Panc1 (cell line): ENCODE measurements around the gene CREB5. TPM values are rescaled to one million over a fixed set of nuclear protein-coding genes. Genes with fewer than 3 reads are reported as not detected.

Experiments
- ATAC-seq: fragments of 200-7000 bp; cut with Tn5 transposase; 2 replicates; pipeline ENCODE4 v1.9.1; 2020; ENCODE audit warnings: mild to moderate bottlenecking, moderate library complexity
- BruUV-seq: library from RNA; stranded (reverse); fragments of 400-500 nt; replicated peaks from 2 replicates; lab custom pipeline; 2021; lab: Mats Ljungman, UMichigan
- CTCF ChIA-PET: fragments of 300-600 bp; sonication (Branson Sonifier 250); formaldehyde crosslinking; loops from one replicate; lab custom pipeline; 2022; ENCODE audit warnings: antibody characterized with exemption; lab: Charles Lee
- POLR2A ChIA-PET: fragments of 300-600 bp; sonication (Branson Sonifier 250); formaldehyde crosslinking; loops from one replicate; lab custom pipeline; 2022; ENCODE audit warnings: antibody characterized with exemption; lab: Charles Lee
- DNase-seq: peaks from one replicate; pipeline ENCODE4 v3.0.0-alpha.2; 2010; ENCODE audit warnings: low read depth, low spot score
- H3K27ac ChIP-seq: 2 replicates; pipeline ENCODE4 v1.5.1; 2011; ENCODE audit warnings: mild to moderate bottlenecking, low read length, inconsistent platforms
- H3K27me3 ChIP-seq: fragments of 200-500 bp; sonication (Bioruptor generic); 2 replicates; pipeline ENCODE4 v1.6.0; 2014; ENCODE audit warnings: low read length, inconsistent platforms; ENCODE audit not compliant: control insufficient read depth, insufficient read depth
- H3K36me3 ChIP-seq: fragments of 200-500 bp; sonication (Bioruptor generic); 2 replicates; pipeline ENCODE4 v1.5.1; 2014; ENCODE audit warnings: inconsistent platforms, mild to moderate bottlenecking, low read length, moderate library complexity; ENCODE audit not compliant: control insufficient read depth, insufficient read depth
- H3K4me1 ChIP-seq: 2 replicates; pipeline ENCODE4 v1.5.1; 2011; ENCODE audit warnings: inconsistent platforms, mild to moderate bottlenecking, low read length, moderate library complexity; ENCODE audit not compliant: control insufficient read depth, insufficient read depth
- H3K4me3 ChIP-seq, 2 experiments: 2 replicates each; pipeline ENCODE4 v1.5.1; 2011 to 2012; ENCODE audit warnings: low read depth in 2 of 2, low read length in 2 of 2, mild to moderate bottlenecking in 2 of 2, inconsistent platforms in 1 of 2, moderate library complexity in 1 of 2
- H3K9me3 ChIP-seq: fragments of 200-500 bp; sonication (Bioruptor generic); 2 replicates; pipeline ENCODE4 v1.5.1; 2014; ENCODE audit warnings: low read depth, mild to moderate bottlenecking, inconsistent platforms, low read length, moderate library complexity; ENCODE audit not compliant: control insufficient read depth, insufficient read depth
- POLR2AphosphoS5 ChIP-seq: IDR thresholded peaks from 2 replicates; pipeline ENCODE4 v1.6.1; 2012; ENCODE audit warnings: mild to moderate bottlenecking, low read depth, low read length, moderate library complexity
- SIN3A ChIP-seq: IDR thresholded peaks from 2 replicates; pipeline ENCODE4 v1.6.1; 2012; ENCODE audit warnings: low read depth, mild to moderate bottlenecking, low read length, moderate library complexity, borderline replicate concordance; ENCODE audit not compliant: insufficient read depth
- TCF7L2 ChIP-seq: IDR thresholded peaks from 2 replicates; pipeline ENCODE4 v1.6.1; 2011; ENCODE audit warnings: mild to moderate bottlenecking, low read depth, low read length, inconsistent platforms
- in situ Hi-C: cut with HindIII; loops from 2 replicates; pipeline ENCODE4 v1.10.0; 2016; ENCODE audit warnings: low sequenced_read_pairs, low pct_unique_long_range_greater_than_20kb
- intact Hi-C: fragments of 100-400 bp; cut with micrococcal nuclease; formaldehyde crosslinking; loops from one replicate; pipeline ENCODE4 v1.10.0; 2022; ENCODE audit not compliant: unreplicated experiment
- total RNA-seq: library from RNA; stranded (reverse); gene quantifications from one replicate; pipeline ENCODE4 v1.2.1, GENCODE V29; 2021; ENCODE audit not compliant: unreplicated experiment
- TF ChIP-seq, protein P1 (sequence below), 2 experiments: IDR thresholded peaks; 2 replicates each; pipeline ENCODE4 v1.6.1; 2011 to 2012; ENCODE audit warnings: low read depth in 2 of 2, control low read depth in 1 of 2, low read length in 1 of 2, mild to moderate bottlenecking in 1 of 2, moderate library complexity in 1 of 2; ENCODE audit not compliant: insufficient read depth in 1 of 2
- TF ChIP-seq, protein P2 (sequence below): fragments of 450-650 bp; IDR thresholded peaks from 2 replicates; pipeline ENCODE4 v1.5.1; 2017; ENCODE audit warnings: mild to moderate bottlenecking

Gene CREB5
- total RNA-seq, 1 experiment from 2014 or later, result 3.1 TPM

DNA sequence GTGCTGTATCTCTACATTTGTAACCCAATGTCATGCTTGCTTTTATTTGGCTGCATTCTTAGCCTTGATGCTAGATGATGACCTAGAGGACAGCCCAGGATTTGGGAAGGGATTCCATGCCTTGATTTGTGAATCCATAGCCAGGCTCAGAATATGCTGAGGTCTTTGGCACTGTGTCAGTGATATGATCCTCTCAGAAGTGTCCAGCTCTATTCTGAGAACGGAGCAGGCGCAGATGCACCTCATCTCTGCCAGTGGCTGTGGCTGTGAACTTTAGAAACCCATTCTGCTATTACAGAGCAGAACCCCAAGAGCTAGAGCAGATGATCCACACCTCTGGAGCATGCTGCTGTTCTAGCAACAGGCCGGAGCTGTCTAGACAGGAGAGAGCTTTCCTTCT, 333.0 kb downstream of the CREB5 start:
- DNase-seq (no peak), ATAC-seq (no peak)
- no peak overlapping the region for H3K4me3 ChIP-seq
- no TSS peak for BruUV-seq
- H3K36me3 ChIP-seq, result no peaks in the 10 kb centered on the region
- H3K4me1 ChIP-seq, result peaks cover 9% of the 10 kb centered on the region
- H3K9me3 ChIP-seq, result no peaks in the 10 kb centered on the region
- POLR2A ChIA-PET, result no interaction called here
- in situ Hi-C loops, result no loop called here
- H3K27me3 ChIP-seq, result no peaks in the 10 kb centered on the region
- CTCF ChIA-PET, result no interaction called here
- TF ChIP-seq TCF7L2 (no peak), POLR2AphosphoS5 (no peak), SIN3A (no peak)
- TF ChIP-seq, protein P1, sequence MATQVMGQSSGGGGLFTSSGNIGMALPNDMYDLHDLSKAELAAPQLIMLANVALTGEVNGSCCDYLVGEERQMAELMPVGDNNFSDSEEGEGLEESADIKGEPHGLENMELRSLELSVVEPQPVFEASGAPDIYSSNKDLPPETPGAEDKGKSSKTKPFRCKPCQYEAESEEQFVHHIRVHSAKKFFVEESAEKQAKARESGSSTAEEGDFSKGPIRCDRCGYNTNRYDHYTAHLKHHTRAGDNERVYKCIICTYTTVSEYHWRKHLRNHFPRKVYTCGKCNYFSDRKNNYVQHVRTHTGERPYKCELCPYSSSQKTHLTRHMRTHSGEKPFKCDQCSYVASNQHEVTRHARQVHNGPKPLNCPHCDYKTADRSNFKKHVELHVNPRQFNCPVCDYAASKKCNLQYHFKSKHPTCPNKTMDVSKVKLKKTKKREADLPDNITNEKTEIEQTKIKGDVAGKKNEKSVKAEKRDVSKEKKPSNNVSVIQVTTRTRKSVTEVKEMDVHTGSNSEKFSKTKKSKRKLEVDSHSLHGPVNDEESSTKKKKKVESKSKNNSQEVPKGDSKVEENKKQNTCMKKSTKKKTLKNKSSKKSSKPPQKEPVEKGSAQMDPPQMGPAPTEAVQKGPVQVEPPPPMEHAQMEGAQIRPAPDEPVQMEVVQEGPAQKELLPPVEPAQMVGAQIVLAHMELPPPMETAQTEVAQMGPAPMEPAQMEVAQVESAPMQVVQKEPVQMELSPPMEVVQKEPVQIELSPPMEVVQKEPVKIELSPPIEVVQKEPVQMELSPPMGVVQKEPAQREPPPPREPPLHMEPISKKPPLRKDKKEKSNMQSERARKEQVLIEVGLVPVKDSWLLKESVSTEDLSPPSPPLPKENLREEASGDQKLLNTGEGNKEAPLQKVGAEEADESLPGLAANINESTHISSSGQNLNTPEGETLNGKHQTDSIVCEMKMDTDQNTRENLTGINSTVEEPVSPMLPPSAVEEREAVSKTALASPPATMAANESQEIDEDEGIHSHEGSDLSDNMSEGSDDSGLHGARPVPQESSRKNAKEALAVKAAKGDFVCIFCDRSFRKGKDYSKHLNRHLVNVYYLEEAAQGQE (IDR thresholded peaks at IDR 0.05; ENCODE audit: insufficient read depth in 1 of 2, low read depth in 2 of 2, low read length in 1 of 2), result no peak
- TF ChIP-seq, protein P2, sequence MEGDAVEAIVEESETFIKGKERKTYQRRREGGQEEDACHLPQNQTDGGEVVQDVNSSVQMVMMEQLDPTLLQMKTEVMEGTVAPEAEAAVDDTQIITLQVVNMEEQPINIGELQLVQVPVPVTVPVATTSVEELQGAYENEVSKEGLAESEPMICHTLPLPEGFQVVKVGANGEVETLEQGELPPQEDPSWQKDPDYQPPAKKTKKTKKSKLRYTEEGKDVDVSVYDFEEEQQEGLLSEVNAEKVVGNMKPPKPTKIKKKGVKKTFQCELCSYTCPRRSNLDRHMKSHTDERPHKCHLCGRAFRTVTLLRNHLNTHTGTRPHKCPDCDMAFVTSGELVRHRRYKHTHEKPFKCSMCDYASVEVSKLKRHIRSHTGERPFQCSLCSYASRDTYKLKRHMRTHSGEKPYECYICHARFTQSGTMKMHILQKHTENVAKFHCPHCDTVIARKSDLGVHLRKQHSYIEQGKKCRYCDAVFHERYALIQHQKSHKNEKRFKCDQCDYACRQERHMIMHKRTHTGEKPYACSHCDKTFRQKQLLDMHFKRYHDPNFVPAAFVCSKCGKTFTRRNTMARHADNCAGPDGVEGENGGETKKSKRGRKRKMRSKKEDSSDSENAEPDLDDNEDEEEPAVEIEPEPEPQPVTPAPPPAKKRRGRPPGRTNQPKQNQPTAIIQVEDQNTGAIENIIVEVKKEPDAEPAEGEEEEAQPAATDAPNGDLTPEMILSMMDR, result no peak
- intact Hi-C loops, result no loop called here
- H3K27ac ChIP-seq, result no peak overlapping the region

DNA sequence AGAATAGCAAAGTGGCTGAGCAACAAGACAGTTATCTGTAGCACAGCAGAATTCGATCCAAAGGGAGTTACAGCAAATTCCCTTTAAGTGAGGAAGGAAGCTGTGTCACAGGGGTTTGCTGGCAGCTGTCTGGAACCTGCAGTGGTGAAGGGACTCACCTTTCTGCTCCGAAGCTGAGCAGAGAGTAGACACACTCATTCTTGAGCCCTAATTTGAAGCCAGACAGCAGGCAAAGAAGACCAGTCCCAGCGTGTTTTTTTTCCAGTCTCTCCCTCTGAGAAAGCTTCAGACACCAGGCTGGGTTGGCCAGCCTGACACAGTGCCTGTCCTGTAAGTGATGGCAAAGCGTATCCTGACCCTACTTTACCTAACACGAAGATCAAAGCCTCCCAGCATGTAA, 335.1 kb downstream of the CREB5 start:
- Histone ChIP-seq H3K9me3 (no peaks in the 10 kb centered on the region), H3K36me3 (no peaks in the 10 kb centered on the region), H3K27ac (no peak overlapping the region), H3K4me3 (no peak overlapping the region), H3K4me1 (peaks cover 9% of the 10 kb centered on the region), H3K27me3 (no peaks in the 10 kb centered on the region)
- no TSS peak for BruUV-seq
- POLR2A ChIA-PET, result no interaction called here
- intact Hi-C loops, result no loop called here
- ATAC-seq, result no peak
- CTCF ChIA-PET, result no interaction called here
- TF ChIP-seq POLR2AphosphoS5 (no peak), TCF7L2 (no peak), SIN3A (no peak)
- TF ChIP-seq, protein P1 (IDR thresholded peaks at IDR 0.05; ENCODE audit: insufficient read depth in 1 of 2, low read depth in 2 of 2, low read length in 1 of 2), result no peak
- TF ChIP-seq, protein P2, result no peak
- in situ Hi-C loops, result no loop called here
- DNase-seq, result no peak
